ENCODE measurements around the gene DBN1.

The DBN1 gene

GRCh38 chr5:177410575-177410974 lies 62.9 kb downstream of the DBN1 start:
- no peak overlapping the region for H3K4me3 ChIP-seq (ENCODE audit: low read depth, low read length)
- DNase-seq (ENCODE audit: low read depth): no peak
- TF ChIP-seq CTCF (IDR thresholded peaks at IDR 0.05; ENCODE audit: low read depth, low read length, missing control alignments): no peak

- TF ChIP-seq CTCF (IDR thresholded peaks at IDR 0.05; ENCODE audit: low read depth, low read length, missing control alignments): no peak
- DNase-seq (ENCODE audit: low read depth): no peak
- no peak within 1 kb of the TSS for H3K4me3 ChIP-seq (ENCODE audit: low read depth, low read length)
These were observed 64.2 kb downstream of the DBN1 start, which contains the start of gene F12 for GRCh38 chr5:177409043-177409801. TSS of gene F12 (minus strand) at chr5:177409564. CDS start at chr5:177409527, 37 bp downstream.
